GM19193 (cell line): Measurements from ENCODE around the gene CLK2.
A peak's percentile ranks its signal among the peaks of the same experiment; 100 is the strongest.

ENCODE experiments used
- POLR2A ChIP-seq: IDR thresholded peaks from 4 replicates; pipeline ENCODE4 v1.6.1; 2011; ENCODE audit not compliant: insufficient read depth, insufficient read length; ENCODE audit errors: extremely low read depth

CLK2 gene

DNA sequence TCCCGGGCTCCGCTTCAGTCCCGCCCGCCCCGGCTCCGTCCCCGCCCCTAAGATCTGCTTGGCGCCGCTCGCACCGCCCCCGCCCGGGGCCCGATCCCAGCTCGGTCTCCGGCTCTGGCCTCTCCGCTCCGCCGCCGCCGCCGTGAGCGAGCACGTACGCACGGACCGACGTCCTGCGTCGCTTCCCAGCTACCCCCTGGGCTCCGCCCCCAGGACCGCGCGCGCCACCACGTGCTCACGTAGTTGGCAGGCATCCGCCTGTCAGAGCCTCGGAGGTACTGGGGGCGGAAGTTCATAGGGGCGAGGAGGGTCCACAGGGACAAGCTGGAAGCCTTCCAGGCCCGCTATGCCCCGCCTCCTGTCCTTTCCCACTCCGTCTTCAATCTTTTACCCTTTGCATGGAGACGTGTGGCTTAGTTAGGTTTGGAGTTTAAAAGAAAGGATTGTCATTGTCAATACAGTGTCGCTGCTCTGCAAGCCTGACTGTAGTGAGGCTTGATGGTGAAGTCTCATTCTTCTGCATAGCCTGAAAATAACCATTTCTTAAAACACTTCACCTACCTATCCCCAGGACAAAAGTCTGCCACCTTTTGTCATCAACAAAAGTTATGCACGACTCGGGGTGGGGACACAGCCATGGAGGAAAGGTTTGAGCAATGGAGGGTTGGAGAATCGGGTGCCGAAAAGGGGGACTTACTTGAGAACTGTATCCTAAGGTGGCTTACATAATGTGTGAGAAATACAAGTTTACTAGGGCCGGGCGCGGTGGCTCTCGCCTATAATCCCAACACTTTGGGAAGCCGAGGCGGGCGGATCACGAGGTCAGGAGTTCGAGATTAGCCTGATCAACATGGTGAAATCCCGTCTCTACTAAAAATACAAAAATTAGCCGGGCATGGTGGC lies at the start of gene CLK2:
Gene CLK2, minus strand, starts transcription at position 162 of the 903 bp plus-strand sequence. CDS start 2,527 bp downstream, outside the sequence.
- peak; percentile 92 for TF ChIP-seq POLR2A

DNA sequence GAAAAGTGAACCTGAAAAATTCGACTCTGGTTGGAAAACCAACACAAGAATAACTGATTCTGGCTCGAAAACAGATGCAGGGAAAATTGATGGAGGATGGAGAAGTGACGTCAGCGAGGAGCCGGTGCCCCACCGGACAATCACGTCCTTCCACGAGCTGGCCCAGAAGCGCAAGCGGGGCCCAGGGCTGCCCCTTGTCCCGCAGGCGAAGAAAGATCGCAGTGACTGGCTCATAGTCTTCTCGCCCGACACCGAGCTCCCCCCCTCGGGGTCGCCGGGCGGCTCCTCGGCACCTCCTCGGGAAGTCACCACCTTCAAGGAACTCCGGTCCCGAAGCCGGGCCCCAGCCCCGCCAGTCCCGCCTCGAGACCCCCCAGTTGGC lies 49.3 kb upstream of the CLK2 start:
- TF ChIP-seq POLR2A, result no peak

DNA sequence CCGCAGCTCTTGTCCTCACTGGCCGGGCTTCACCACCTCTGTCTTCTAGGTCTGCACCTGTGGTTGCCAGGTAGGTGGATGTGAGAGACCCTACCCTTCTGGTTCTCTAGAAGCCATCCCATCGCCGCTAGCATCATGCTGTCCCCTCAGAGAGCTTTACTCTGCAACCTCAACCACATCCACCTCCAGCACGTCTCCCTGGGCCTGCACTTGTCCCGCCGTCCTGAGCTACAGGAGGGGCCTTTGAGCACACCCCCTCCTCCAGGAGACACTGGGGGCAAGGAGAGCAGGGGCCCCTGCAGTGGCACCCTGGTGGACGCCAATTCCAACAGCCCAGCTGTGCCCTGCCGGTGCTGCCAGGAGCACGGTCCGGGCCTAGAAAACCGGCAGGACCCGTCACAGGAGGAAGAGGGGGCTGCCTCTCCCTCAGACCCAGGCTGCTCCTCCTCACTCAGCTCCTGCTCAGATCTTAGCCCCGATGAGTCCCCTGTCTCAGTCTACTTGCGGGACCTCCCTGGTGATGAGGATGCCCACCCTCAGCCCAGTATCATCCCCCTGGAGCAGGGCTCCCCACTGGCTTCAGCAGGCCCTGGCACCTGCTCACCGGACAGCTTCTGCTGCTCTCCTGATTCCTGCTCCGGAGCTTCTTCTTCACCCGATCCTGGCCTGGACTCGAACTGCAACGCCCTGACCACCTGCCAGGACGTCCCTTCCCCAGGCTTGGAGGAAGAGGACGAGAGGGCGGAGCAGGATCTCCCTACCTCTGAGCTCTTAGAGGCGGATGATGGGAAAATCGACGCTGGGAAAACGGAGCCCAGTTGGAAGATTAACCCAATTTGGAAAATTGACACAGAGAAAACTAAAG lies 48.6 kb upstream of the CLK2 start:
- TF ChIP-seq POLR2A, result no peak

DNA sequence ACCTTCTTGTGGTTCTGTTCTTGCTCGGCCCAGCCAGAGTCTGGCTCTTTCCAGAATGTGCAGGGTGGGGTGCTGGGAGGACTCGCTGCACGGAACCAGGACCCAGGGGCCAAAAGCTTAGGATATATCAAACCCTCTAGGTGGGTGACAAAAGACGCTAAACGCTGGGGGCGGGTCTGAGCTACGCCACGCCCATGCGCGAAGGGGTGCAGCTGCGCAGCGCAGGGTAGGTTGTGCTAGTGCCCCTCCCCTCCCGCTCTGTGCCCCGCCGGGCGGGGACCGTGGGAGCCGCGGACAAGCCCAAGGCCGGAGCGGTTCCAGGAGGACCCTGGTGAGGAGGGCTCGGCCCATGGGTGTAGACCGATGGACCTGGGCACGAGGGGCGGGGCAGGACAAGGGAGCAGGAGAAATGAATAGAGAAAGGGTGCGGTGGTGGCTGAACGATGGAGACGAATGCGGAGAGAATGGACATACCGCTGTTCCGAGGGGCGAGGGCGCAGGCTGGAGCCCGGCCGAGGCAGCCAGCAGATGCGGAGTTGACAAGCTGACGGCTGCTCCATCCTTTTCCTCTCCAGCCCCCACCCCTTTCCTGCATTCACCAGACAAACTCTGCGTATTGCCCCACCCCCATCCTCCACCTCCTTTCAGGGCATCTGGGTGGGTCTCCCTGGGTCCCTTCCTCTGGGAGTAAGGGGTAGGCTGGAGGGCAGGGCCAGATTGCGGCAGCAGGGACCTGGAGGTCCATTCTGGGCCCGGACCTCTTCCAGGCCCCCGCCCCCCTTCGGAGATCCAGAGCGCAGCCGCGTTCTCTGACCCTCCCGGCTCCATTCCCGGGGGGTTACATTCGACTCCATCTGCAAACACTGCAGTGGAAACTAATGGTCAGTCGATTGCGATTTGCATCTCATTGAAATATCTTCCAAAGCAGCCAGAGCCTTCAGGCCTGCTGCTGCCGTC lies 47.6 kb upstream of the CLK2 start, which contains the start of gene RUSC1:
Gene RUSC1, plus strand, starts transcription at position 234 of the 957 bp plus-strand sequence. CDS start 880 bp downstream, outside the sequence.
- TF ChIP-seq POLR2A, result peak; percentile 51

DNA sequence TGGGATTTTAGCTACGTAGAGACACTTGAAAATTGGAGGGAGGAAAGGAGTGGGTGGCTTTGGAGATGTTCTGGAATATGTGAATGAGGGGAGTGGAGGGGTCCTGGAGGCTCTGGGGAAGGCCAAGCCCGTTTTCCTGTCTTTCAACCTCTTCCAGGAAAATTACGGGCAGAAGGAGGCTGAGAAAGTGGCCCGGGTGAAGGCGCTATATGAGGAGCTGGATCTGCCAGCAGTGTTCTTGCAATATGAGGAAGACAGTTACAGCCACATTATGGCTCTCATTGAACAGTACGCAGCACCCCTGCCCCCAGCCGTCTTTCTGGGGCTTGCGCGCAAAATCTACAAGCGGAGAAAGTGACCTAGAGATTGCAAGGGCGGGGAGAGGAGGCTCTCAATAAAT lies 46.9 kb upstream of the CLK2 start:
- no peak for TF ChIP-seq POLR2A

DNA sequence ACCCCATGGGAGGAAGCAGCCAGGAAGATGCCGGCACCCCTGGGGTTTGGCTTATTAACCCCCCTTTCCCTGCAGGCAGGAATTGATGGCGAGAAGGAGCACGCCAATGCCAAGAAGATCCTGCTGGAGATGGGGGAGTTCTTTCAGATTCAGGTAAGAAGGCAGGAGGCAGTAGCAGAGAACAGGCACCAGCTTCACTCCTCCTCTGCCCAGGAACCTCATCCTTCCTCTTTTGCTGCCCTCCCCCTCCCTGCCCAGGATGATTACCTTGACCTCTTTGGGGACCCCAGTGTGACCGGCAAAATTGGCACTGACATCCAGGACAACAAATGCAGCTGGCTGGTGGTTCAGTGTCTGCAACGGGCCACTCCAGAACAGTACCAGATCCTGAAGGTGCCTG lies 46.2 kb upstream of the CLK2 start:
- peak; percentile 35 for TF ChIP-seq POLR2A

DNA sequence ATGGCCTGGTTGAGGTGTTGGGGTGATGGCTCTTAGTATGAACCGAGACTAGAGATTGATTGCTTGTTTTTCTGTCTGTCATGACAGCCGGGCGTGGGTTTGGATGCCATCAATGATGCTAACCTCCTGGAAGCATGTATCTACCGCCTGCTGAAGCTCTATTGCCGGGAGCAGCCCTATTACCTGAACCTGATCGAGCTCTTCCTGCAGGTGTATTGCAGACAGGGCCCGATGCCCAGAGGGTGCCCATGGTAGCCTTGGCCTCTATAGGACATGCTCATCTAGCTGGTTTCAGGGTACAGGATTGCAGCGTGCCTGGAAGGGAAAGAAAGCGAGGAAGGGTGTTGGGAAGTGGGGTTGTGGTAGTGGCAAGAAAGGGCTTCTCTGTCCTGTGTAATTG lies 44.8 kb upstream of the CLK2 start:
- TF ChIP-seq POLR2A, result peak; percentile 8

DNA sequence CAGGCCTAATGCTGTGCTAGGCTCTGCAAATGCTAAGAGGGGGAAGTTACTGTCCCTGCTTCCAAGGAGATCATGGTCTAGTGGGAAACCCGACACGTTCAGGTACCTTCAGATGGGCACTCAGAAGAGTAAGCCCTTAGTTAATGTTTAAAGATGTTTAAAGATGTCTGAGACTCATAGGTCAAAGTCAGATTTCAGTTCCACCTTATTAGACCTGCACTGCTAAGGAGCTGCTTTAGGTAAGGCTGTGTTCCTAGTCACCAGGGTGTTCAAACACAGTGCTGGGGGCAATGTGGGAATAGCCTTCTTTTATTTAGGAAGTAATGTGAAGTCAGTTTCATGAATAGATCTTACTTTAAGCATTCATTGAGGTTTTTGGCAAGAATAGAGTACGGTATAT lies 43.6 kb upstream of the CLK2 start:
- TF ChIP-seq POLR2A, result no peak

DNA sequence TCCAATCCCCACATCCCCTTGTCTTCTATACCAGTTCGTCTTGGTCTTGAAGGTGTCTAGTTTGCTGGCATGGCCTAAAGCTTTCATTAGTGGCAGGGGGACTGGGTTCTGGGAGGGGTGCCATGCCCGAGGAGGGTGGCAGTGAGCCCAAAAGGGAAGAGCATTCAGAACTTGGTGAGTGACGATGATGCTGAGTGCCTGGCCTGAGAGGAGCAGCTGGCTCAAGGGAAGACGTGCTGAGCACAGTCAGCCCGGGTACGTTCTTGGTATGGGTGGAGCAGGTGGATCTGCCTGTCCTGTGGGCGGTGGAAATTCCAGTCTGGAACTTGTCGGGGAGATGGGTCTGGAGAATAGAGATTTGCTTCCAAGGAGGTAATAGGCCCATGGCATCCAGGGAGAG lies 40.0 kb upstream of the CLK2 start:
- no peak for TF ChIP-seq POLR2A

DNA sequence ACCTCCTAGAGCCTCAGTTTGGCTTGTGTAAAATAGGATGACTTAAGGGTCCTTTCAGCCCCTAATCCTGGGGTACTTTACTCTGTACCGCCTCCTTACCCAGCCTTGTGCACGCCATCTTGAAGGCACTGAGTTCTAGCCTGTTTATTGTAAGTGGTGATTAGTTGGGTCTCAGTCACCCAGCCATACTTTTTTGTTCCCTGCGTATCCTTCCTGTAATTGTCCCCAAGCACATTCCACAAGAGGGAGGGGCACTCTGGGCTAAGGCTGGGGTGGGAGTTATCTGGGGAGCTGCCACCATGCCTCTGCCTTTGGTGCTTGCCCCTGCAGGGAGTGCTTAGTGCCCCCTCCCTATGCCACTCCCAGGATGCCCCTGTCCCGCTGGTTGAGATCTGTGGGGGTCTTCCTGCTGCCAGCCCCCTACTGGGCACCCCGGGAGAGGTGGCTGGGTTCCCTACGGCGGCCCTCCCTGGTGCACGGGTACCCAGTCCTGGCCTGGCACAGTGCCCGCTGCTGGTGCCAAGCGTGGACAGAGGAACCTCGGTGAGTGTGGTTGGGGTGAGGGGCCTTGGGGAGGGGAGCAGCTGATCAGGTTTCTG lies 36.2 kb upstream of the CLK2 start:
- TF ChIP-seq POLR2A, result peak; percentile 29

DNA sequence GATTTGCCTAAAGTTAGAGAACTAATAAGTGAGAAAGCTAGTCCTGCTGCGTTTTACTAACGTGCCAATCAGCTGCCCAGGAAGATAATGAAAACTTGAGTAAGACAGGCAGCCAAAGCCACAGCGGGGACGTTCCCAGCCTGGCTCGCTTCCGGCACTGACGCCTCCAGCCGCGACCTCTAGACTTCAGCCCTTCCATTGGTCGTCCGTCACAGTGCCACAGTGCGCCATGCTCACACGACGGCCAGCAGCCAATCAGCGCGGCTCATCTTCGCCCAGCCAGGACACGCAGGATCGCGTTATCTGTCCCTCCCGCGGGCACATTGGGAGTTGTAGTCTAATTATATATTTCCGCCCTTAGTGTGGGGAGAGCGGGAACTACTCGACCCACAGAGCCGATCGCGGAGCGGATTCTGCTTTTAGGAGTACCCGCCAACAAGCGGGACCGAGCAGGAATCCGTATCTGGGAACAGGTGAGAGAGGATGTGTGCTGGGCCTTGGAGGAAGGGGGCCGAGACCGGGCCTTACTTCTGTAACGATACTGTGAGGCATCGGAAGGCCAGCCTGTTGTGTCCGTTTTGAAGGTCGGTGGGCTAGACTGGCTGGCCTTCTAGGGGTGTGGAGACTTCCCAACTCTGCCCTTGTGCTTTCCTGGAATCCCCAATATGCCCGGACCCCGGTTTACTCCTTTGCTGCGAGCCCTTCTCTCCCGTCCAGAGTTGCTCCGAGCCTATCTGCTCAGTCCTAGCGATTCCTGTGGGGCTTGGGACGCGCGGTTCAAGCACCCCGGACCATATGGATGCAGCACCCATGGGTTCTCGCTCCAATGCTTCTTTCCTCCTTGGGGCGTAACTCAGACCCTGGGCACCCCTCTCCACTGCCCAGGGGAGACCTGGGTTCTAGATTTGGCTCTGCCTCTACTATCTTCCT lies 35.5 kb upstream of the CLK2 start, which contains the start of gene FDPS:
Gene FDPS, plus strand, starts transcription at position 374 of the 930 bp plus-strand sequence. CDS start 924 bp downstream, outside the sequence.
- peak; percentile 75 for TF ChIP-seq POLR2A

DNA sequence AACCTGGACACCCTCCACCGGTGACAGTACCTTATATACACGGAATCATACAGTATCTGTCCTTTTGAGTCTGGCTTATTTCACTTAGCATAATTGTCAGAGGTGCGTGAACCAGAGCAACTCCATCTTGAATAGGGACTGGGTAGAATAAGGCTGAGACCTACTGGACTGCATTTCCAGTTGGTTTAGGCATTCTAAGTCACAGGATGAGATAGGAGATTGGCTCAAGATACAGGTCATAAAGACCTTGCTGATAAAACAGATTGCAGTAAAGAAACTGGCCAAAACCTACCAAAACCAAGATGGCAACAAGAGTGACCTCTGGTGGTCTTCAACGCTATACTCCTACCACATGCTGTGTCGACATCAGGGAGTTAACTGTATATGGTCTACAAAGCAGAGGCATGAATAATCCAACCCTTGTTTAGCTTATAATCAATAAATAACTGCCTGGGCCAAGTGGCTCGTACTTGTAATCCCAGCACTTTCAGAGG lies 34.0 kb upstream of the CLK2 start:
- TF ChIP-seq POLR2A, result no peak
